Tibial nerve (tissue), 4 donors: ENCODE results near the gene LSR. TPM values are rescaled to one million over a fixed set of nuclear protein-coding genes. Genes with fewer than 3 reads are reported as not detected.
"Not testable (repeated sequence)": the region's sequence is repeated elsewhere in the genome, so short reads cannot be mapped to it uniquely, and the experiment has no call there.

Source experiments
- DNase-seq, 2 donors: peaks; one replicate each; pipeline ENCODE4 v3.0.0-alpha.2; 2019; ENCODE audit warnings: low spot score in 2 of 2
- H3K27ac ChIP-seq, 4 donors: fragments of 200-600 bp; sonication (generic) in 3 of 4; one replicate each; pipeline ENCODE4 v1.5.1; 2017 to 2019; ENCODE audit warnings: mild to moderate bottlenecking in 1 of 4
- H3K27me3 ChIP-seq, 2 donors: fragments of 200-600 bp; sonication (generic) in 1 of 2; one replicate each; pipeline versions ENCODE4 v1.5.1 to v1.6.0; 2017 to 2019
- H3K36me3 ChIP-seq, 3 donors: fragments of 200-600 bp; sonication (generic); one replicate each; pipeline ENCODE4 v1.5.1; 2018 to 2019
- H3K4me1 ChIP-seq, 4 donors: fragments of 200-600 bp; sonication (generic) in 3 of 4; one replicate each; pipeline ENCODE4 v1.5.1; 2017 to 2019
- H3K4me3 ChIP-seq, 4 donors: fragments of 200-600 bp; sonication (generic) in 3 of 4; one replicate each; pipeline ENCODE4 v1.5.1; 2017 to 2019; ENCODE audit warnings: mild to moderate bottlenecking in 1 of 4, moderate library complexity in 1 of 4
- H3K9me3 ChIP-seq, 4 donors: fragments of 200-600 bp; sonication (generic) in 3 of 4; one replicate each; pipeline ENCODE4 v1.5.1; 2017 to 2019
- EP300 ChIP-seq, 2 donors: sonication (generic); formaldehyde crosslinking; IDR thresholded peaks; one replicate each; pipeline ENCODE4 v1.6.1; 2017; ENCODE audit warnings: antibody characterized with exemption in 2 of 2, mild to moderate bottlenecking in 1 of 2
- POLR2A ChIP-seq, 2 donors: fragments of 450-650 bp; IDR thresholded peaks; one replicate each; pipeline ENCODE4 v1.6.1; 2017; ENCODE audit warnings: antibody characterized with exemption in 2 of 2, mild to moderate bottlenecking in 2 of 2, moderate library complexity in 2 of 2
- WGBS, 2 donors: methylation state at CpG; one replicate each; pipeline ENCODE4 v1.1.5; 2018; 5-methylcytosine and 5-hydroxymethylcytosine counted together
- total RNA-seq, 4 donors: library from RNA; depleted of rRNA; stranded (reverse); fragments of >200 nt; gene quantifications; one replicate each; pipeline ENCODE4 v1.1.0, GENCODE V29; 2016
- TF ChIP-seq, protein P1 (sequence below), 5 experiments: fragments of 200-600 bp in 3 of 5; fragments of 450-650 bp in 2 of 5; sonication (generic) in 3 of 5; IDR thresholded peaks; one replicate each; pipeline ENCODE4 v1.5.1; 2016 to 2019; ENCODE audit warnings: antibody characterized with exemption in 5 of 5, mild to moderate bottlenecking in 3 of 5, moderate library complexity in 2 of 5

LSR gene
- total RNA-seq, 4 donors from 2014 or later = 3.1 to 34.9 (median 19.1) TPM

DNA sequence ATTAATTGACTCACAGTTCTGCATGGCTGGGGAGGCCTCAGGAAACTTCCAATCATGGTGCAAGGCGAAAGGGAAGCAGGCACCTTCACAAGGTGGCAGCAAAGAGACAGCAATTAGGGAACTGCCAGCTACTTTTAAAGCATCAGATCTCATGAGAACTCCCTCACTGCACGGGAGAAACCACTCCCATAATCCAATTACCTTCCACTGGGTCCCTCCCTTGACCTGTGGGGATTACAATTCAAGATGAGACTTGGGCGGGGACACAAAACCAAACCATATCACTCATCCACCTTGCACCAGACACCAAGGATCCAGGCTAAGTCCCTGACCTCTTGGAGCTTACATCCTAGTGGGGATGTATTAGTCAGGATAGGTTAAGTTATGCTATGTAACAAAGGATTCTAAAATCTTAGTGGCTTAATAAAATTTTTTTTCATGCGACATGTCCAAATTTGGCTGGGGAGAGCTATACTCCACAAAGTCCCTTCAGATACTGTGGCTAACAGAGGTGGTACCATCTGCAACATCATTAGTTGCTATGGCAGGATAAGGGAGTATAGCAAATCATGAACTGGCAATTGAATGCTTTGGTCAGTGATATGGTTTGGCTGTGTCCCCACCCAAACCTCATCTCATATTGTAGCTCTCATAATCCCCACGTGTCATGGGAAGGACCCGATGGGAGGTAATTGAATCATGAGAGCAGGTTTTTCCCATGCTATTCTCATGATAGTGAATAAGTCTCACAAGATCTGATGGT is 12.0 kb upstream of the LSR start:
- Histone ChIP-seq H3K36me3 (no peaks in the 10 kb centered on the region), H3K4me3 (no peak overlapping the region), H3K9me3 (peaks cover 0 to 12% (median 3%) of the 10 kb centered on the region in 4 donors), H3K27ac (no peak overlapping the region), H3K4me1 (peaks cover 0 to 4% (median 0%) of the 10 kb centered on the region in 4 donors), H3K27me3 (no peaks in the 10 kb centered on the region)
- 74 to 76% methylated on average over 6 of the region's 6 CpGs for WGBS, 2 donors
- TF ChIP-seq POLR2A (IDR thresholded peaks at IDR 0.05) (no peak), EP300 (IDR thresholded peaks at IDR 0.05) (no peak)
- TF ChIP-seq, protein P1, sequence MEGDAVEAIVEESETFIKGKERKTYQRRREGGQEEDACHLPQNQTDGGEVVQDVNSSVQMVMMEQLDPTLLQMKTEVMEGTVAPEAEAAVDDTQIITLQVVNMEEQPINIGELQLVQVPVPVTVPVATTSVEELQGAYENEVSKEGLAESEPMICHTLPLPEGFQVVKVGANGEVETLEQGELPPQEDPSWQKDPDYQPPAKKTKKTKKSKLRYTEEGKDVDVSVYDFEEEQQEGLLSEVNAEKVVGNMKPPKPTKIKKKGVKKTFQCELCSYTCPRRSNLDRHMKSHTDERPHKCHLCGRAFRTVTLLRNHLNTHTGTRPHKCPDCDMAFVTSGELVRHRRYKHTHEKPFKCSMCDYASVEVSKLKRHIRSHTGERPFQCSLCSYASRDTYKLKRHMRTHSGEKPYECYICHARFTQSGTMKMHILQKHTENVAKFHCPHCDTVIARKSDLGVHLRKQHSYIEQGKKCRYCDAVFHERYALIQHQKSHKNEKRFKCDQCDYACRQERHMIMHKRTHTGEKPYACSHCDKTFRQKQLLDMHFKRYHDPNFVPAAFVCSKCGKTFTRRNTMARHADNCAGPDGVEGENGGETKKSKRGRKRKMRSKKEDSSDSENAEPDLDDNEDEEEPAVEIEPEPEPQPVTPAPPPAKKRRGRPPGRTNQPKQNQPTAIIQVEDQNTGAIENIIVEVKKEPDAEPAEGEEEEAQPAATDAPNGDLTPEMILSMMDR (IDR thresholded peaks at IDR 0.05) = no peak
- DNase-seq = no peak

DNA sequence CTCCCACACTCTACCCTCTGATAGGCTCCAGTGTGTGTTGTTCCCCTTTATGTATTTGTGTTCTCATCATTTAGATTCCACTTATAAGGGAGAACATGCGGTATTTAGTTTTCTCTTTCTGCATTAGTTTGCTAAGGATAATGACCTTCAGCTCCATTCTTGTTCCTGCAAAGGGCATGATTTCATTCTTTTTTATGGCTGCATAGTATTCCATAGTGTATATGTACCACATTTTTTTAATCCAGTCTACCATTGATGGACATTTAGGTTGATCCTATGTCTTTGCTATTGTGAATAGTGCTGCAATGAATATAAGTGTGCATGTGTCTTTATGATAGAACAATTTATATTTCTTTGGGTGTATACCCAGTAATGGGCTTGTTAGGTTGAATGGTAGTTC is 9.2 kb upstream of the LSR start:
- WGBS, 2 donors = 93 to 97% methylated on average over 1 of the region's 1 CpG
- H3K36me3 ChIP-seq, H3K27me3 ChIP-seq, DNase-seq, H3K4me1 ChIP-seq, H3K4me3 ChIP-seq, H3K27ac ChIP-seq: not testable (repeated sequence)
- peaks cover 0 to 25% (median 6%) of the 10 kb centered on the region in 4 donors for H3K9me3 ChIP-seq

DNA sequence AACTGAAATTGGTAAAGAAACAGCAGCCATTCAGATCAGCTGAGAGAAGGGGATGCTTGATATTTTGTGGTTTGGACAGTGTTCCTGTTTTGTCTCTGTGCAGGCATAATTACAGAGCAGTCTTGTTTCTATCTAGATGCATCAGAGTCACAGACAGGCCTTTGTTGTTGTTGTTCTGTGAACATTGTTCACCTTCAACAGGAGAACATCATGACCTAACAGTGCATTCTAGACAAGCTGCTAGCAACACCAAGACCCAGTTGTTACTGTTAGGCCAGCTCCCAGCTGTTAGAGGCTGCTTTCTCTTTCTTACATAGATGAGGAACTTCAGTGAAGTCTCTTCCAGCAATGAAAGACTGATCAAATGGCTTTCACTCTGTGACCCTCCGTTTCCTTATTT is 8.5 kb upstream of the LSR start:
- Histone ChIP-seq H3K27me3 (peaks cover 0 to 3% of the 10 kb centered on the region in 2 donors), H3K9me3 (peaks cover 0 to 27% (median 6%) of the 10 kb centered on the region in 4 donors), H3K4me1 (peaks cover 0 to 4% (median 0%) of the 10 kb centered on the region in 4 donors), H3K36me3 (no peaks in the 10 kb centered on the region), H3K27ac (peak overlapping the region in 2 of 4 donors; percentile 1 to 60), H3K4me3 (no peak overlapping the region)
- WGBS, 2 donors = 81 to 82% methylated on average over 1 of the region's 1 CpG
- no peak for DNase-seq
- TF ChIP-seq EP300 (IDR thresholded peaks at IDR 0.05) (no peak), POLR2A (IDR thresholded peaks at IDR 0.05) (no peak)
- TF ChIP-seq, protein P1 (IDR thresholded peaks at IDR 0.05) = no peak

DNA sequence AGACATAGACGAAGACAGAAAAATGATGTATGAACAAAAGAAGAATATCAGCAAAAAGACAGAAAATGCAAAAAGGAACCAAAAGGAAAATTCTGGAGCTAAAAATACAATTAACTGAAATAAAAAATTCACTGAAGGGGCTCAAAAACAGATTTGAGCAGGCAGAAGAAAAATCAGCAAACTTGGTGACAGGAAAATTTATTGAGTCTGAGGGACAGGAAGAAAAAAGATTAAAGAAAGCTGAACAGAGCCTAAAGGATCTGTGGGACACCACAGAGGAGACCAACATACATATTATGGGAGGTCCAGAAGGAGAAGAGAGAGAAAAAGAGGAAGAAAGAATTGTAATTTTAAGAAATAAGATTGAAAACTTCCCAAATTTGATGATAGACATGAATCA is 7.4 kb upstream of the LSR start:
- H3K9me3 ChIP-seq = peaks cover 0 to 38% (median 6%) of the 10 kb centered on the region in 4 donors
- H3K27ac ChIP-seq = no peak overlapping the region
- H3K4me1 ChIP-seq = peaks cover 0 to 4% (median 0%) of the 10 kb centered on the region in 4 donors
- H3K36me3 ChIP-seq = no peaks in the 10 kb centered on the region
- no peak for TF ChIP-seq EP300 (IDR thresholded peaks at IDR 0.05)
- TF ChIP-seq, protein P1 (IDR thresholded peaks at IDR 0.05) = no peak
- TF ChIP-seq POLR2A (IDR thresholded peaks at IDR 0.05) = no peak
- DNase-seq = no peak
- peaks cover 0 to 7% of the 10 kb centered on the region in 2 donors for H3K27me3 ChIP-seq
- 90 to 95% methylated on average over 1 of the region's 1 CpG for WGBS, 2 donors
- H3K4me3 ChIP-seq = no peak overlapping the region

- Histone ChIP-seq H3K9me3 (peaks cover 0 to 32% (median 4%) of the 10 kb centered on the region in 4 donors), H3K4me3 (no peak overlapping the region), H3K27me3 (peaks cover 0 to 45% of the 10 kb centered on the region in 2 donors), H3K4me1 (peaks cover 0 to 23% (median 0%) of the 10 kb centered on the region in 4 donors), H3K27ac (no peak overlapping the region), H3K36me3 (no peaks in the 10 kb centered on the region)
- no peak for DNase-seq
- 61 to 62% methylated on average over 4 of the region's 4 CpGs for WGBS, 2 donors
- TF ChIP-seq, protein P1 (IDR thresholded peaks at IDR 0.05) = no peak
- TF ChIP-seq POLR2A (IDR thresholded peaks at IDR 0.05) (no peak), EP300 (IDR thresholded peaks at IDR 0.05) (no peak)
These were observed 2.2 kb upstream of the LSR start for GRCh38 chr19:35246466-35247092.
